ENCODE results near the gene RPS17.

Gene RPS17

DNA sequence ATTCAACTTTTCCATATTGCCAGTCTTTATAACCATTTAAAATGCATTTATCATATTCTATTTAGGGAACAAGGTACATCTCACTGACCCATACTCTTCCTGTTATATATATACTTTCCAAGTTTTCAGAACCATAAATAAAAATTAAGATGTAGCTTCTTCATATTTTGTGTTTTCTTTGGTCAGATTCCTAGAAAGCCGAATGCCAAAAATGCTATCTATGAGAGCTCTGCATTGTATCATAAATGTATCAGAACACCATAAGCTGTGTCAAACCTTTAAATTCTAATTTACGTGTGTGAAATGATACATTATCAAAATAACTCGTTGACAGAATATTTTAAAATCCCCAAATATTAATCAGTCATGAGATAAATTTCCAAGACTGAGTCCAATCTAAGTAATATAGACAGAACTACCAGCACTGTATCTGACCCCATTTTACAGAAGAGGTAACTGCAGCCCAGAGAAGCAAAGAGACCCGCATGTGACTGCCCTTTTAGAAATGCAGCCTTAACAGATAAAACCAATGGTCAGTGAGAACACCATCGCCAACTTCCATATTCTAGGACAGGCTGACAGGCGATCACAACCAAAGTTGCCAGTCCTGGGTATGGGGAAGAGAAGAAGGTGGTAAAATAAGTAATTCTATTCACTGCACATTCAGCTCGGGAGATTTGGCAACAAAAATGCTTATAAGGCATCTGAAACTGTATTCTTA, 16.2 kb upstream of the RPS17 start:
- Mint-ChIP-seq H3K27me3 (ENCODE audit: low read depth) (peaks cover 28% of the 10 kb centered on the region), H3K4me3 (no peak overlapping the region), H3K4me1 (ENCODE audit: low read depth) (no peaks in the 10 kb centered on the region), H3K27ac (no peak overlapping the region), H3K9me3 (no peaks in the 10 kb centered on the region), H3K36me3 (ENCODE audit: low read depth) (no peaks in the 10 kb centered on the region)
- no peak for DNase-seq (ENCODE audit: low spot score)

DNA sequence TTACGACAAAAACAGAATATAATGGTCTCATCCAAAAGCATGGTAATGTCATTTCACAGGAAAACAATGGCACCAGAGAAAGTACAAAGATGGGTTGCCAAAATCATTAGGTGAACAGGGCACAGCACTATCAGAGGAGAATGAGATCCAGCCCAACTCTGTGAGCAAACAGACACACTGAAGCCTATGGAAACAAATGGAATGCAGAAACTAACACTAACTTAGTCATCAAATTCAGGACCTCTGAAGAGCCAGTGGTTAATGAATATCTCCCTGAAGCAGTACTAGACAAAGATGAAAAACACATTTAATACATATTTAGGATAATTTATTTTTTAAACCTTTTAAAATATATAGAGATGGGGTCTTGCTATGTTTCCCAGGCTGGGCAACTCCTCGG, 14.6 kb upstream of the RPS17 start:
- H3K4me1 Mint-ChIP-seq (ENCODE audit: low read depth) = no peaks in the 10 kb centered on the region
- H3K36me3 Mint-ChIP-seq (ENCODE audit: low read depth) = no peaks in the 10 kb centered on the region
- DNase-seq (ENCODE audit: low spot score) = no peak
- no peaks in the 10 kb centered on the region for H3K9me3 Mint-ChIP-seq
- H3K4me3 Mint-ChIP-seq = no peak overlapping the region
- H3K27me3 Mint-ChIP-seq (ENCODE audit: low read depth) = peaks cover 23% of the 10 kb centered on the region
- H3K27ac Mint-ChIP-seq = no peak overlapping the region

DNA sequence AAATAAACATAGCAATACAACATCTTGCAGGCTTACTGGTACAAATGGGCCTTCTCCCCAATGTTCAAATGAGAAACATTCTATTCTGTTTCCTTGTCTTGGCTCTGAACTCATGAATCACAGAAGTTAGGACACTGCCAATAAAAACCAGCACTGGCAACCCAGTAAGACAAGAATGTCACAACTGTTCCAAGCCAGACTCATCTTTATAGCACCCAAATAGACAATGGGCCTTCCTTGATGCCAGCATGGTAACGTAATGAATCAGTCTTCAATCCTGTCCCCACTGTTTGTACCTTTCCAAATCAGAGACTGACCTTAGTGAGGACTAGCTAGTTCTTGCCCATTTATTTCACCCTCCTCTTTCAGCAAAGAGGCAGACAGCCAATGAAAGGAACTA, 14.1 kb upstream of the RPS17 start:
- H3K27me3 Mint-ChIP-seq (ENCODE audit: low read depth) = peaks cover 23% of the 10 kb centered on the region
- DNase-seq (ENCODE audit: low spot score) = no peak
- no peaks in the 10 kb centered on the region for H3K9me3 Mint-ChIP-seq
- no peaks in the 10 kb centered on the region for H3K36me3 Mint-ChIP-seq (ENCODE audit: low read depth)
- no peak overlapping the region for H3K27ac Mint-ChIP-seq
- H3K4me1 Mint-ChIP-seq (ENCODE audit: low read depth) = no peaks in the 10 kb centered on the region
- H3K4me3 Mint-ChIP-seq = no peak overlapping the region

DNA sequence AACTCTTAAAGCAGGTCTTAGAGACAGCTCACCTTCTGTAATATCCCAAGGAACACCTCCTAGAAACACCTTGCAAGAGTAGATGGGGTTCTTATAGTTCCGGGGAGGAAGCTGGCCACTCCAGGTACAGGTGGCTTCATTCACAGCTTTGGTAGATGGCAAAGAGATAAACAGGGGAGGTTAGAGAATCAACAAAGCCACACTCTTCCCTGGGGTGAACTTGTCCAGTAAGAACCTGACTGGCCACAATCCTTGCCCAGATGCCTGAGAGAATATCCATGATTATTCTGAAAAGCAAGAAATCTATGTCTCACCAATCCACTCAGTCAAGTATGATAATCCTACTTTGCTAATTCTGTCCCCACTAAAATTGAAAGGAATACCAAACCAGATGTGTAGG, 13.6 kb upstream of the RPS17 start:
- Mint-ChIP-seq H3K4me3 (no peak overlapping the region), H3K36me3 (ENCODE audit: low read depth) (no peaks in the 10 kb centered on the region), H3K27ac (no peak overlapping the region), H3K27me3 (ENCODE audit: low read depth) (peaks cover 23% of the 10 kb centered on the region), H3K9me3 (no peaks in the 10 kb centered on the region), H3K4me1 (ENCODE audit: low read depth) (no peaks in the 10 kb centered on the region)
- DNase-seq (ENCODE audit: low spot score) = no peak

DNA sequence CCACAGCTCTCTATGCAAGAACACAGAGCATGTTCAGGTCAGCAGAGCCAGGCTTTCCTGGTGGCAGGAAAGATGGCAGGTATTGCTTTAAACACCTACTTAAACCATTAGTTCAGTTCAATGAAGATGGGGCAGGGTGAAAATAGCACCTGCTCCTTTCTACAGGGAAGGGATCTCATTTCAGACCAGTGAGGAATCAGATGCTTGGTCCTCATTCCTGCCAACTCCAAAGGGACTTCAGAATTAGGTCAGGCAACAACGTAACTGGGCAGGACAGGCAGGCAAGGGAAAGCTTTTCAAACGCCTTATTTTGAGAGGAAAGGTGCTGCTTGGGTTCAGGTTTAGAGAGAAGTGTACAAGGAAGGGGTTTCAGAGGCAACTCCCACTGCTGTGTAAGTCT, 12.6 kb upstream of the RPS17 start:
- no peaks in the 10 kb centered on the region for H3K9me3 Mint-ChIP-seq
- H3K27me3 Mint-ChIP-seq (ENCODE audit: low read depth) = peaks cover 19% of the 10 kb centered on the region
- no peak overlapping the region for H3K27ac Mint-ChIP-seq
- no peaks in the 10 kb centered on the region for H3K4me1 Mint-ChIP-seq (ENCODE audit: low read depth)
- DNase-seq (ENCODE audit: low spot score) = no peak
- no peaks in the 10 kb centered on the region for H3K36me3 Mint-ChIP-seq (ENCODE audit: low read depth)
- no peak overlapping the region for H3K4me3 Mint-ChIP-seq

DNA sequence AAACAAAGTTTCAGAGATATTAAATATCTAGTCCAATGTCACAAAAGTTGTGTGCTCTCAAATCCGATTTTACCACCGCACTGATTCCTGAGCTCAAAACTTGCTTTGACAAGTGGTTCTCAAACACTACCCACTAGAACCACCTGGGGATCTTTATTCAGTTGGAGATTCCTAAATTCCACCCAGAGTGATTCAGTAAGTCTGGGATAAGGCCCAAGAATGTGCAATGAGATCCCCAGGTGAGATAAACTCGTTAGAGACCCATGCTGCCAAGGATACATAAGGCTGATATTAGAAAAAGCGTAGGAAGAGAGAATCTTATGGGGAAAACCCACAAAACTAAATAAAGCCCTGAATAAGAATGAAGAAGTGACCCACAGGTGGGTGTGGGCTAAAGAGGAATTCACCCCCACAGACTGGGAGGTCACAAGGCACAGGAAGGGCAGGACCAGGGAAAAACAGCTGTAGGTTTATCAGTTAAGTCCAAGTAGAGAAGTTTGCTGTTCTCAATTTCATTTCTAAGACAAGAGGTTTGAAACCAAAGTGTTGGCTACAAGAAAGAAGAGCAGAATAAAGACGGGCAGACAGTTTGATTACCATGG, 11.5 kb upstream of the RPS17 start:
- DNase-seq (ENCODE audit: low spot score) = no peak
- Mint-ChIP-seq H3K9me3 (no peaks in the 10 kb centered on the region), H3K4me1 (ENCODE audit: low read depth) (no peaks in the 10 kb centered on the region), H3K4me3 (no peak overlapping the region), H3K27me3 (ENCODE audit: low read depth) (peaks cover 14% of the 10 kb centered on the region), H3K36me3 (ENCODE audit: low read depth) (no peaks in the 10 kb centered on the region), H3K27ac (no peak overlapping the region)

DNA sequence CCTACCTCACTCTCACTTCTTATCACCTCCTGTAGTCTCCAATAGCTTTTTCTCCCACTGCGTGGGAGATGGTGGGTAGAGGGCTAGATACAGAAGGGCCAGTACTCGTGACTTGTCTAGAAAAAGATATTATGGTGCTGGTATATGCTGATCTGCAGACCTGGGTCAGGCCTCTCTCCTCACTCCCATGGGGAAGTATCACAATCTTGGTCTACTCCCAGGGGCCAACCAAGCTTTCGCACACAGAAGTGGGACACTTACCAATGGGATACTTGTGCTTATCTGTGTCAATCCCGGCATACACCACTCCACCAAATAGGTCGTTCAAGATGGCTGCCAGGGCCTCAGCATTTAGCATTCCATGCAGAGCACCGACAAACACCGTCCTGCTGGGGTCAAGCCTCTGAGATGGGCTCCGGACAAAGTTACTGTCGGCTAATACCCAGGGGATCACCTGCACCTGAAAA, 9.0 kb upstream of the RPS17 start:
- H3K27me3 Mint-ChIP-seq (ENCODE audit: low read depth) = peaks cover 14% of the 10 kb centered on the region
- no peaks in the 10 kb centered on the region for H3K36me3 Mint-ChIP-seq (ENCODE audit: low read depth)
- H3K4me1 Mint-ChIP-seq (ENCODE audit: low read depth) = no peaks in the 10 kb centered on the region
- H3K9me3 Mint-ChIP-seq = no peaks in the 10 kb centered on the region
- no peak overlapping the region for H3K4me3 Mint-ChIP-seq
- H3K27ac Mint-ChIP-seq = no peak overlapping the region
- no peak for DNase-seq (ENCODE audit: low spot score)

DNA sequence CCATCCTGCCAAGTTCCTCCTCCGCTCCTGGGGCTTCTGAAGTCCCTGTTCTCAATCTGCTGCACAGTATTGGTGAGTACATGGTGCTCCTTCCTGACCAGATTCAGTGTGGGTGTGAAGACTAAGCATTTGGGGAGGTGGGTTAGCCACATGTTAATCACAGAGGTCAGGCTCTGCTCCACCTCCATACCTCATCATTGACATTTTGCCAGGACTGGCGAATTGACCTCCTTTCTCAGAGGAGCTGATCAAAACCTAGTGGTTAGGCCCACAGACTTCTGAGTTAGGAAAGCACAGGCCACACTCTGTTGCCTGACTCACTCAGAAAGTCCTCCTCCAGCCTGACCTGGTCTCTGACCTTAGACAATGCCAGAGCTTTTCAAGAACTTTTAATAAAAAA, 8.4 kb upstream of the RPS17 start:
- Mint-ChIP-seq H3K9me3 (no peaks in the 10 kb centered on the region), H3K4me1 (ENCODE audit: low read depth) (no peaks in the 10 kb centered on the region), H3K27me3 (ENCODE audit: low read depth) (peaks cover 13% of the 10 kb centered on the region), H3K36me3 (ENCODE audit: low read depth) (no peaks in the 10 kb centered on the region), H3K4me3 (no peak overlapping the region), H3K27ac (no peak overlapping the region)
- DNase-seq (ENCODE audit: low spot score) = peak; percentile 63

DNA sequence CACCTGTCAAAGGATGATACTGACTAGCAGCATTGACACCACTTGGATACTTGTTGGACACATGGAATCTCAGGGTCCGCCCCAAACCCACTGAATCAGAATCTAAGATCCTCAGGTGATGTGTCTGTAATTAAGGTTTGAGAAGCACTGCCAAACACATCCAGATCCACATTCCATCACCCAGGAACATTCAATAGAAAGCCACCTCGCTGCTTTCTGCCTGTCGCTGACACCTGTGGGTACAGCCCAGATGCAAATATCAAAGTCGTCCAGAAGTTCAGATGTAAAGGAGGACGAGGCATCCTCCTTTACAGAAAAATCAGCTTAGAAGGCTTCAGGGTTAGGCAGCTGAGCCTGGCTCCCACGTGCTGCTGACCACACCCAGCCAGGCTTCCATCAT, 5.2 kb upstream of the RPS17 start:
- Mint-ChIP-seq H3K27me3 (ENCODE audit: low read depth) (peaks cover 2% of the 10 kb centered on the region), H3K4me3 (no peak overlapping the region), H3K9me3 (no peaks in the 10 kb centered on the region), H3K27ac (no peak overlapping the region), H3K4me1 (ENCODE audit: low read depth) (peaks cover 11% of the 10 kb centered on the region), H3K36me3 (ENCODE audit: low read depth) (no peaks in the 10 kb centered on the region)
- no peak for DNase-seq (ENCODE audit: low spot score)

DNA sequence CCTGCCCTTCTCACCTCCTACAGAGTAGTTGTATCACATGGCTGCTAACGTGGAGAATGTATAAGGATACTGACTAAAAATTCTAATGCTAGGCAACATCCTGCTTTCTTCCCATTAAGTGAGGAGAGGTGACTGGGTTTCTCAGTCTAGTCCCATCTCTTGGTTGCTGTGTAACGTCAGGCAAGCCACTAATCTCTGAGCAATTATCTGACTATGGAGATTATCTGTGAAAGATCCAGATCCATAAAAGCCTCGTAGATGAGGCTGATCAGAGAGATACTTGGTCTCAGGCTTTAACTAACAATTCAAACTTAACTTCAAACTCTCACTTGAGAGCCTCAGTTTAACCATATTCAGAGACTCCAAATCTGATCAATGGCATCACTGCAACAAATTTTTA, 4.7 kb upstream of the RPS17 start:
- H3K4me3 Mint-ChIP-seq = no peak overlapping the region

DNA sequence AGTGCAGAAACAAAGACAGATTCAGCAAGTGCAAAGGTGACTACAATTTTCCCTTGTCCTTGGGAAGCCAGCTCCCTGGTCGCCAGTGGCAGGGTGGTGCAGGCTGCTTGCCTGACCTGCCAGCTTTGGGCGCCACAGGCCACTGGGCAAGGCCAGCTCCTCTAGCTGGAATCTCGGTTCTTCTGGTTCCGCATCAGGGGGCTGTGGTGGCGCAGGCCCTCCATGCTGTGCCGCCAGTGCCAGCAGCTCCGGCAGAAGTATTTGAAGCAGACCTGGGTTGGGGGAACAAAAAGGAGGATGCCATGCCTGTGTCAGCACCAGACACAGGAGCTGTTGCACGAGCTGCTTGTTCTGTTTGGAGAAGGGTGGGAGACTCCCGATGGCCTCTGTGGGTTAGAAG, 4.2 kb upstream of the RPS17 start:
- H3K4me3 Mint-ChIP-seq = no peak overlapping the region
- peaks cover 5% of the 10 kb centered on the region for H3K36me3 Mint-ChIP-seq (ENCODE audit: low read depth)
- H3K27ac Mint-ChIP-seq = no peak overlapping the region
- H3K27me3 Mint-ChIP-seq (ENCODE audit: low read depth) = peaks cover 2% of the 10 kb centered on the region
- no peak for DNase-seq (ENCODE audit: low spot score)
- H3K4me1 Mint-ChIP-seq (ENCODE audit: low read depth) = peaks cover 11% of the 10 kb centered on the region
- H3K9me3 Mint-ChIP-seq = no peaks in the 10 kb centered on the region

More for the DNA sequence above, 4.7 kb upstream of the RPS17 start:
- H3K27ac Mint-ChIP-seq = no peak overlapping the region
- no peaks in the 10 kb centered on the region for H3K9me3 Mint-ChIP-seq
- no peak for DNase-seq (ENCODE audit: low spot score)
- peaks cover 2% of the 10 kb centered on the region for H3K27me3 Mint-ChIP-seq (ENCODE audit: low read depth)
- no peaks in the 10 kb centered on the region for H3K36me3 Mint-ChIP-seq (ENCODE audit: low read depth)
- peaks cover 11% of the 10 kb centered on the region for H3K4me1 Mint-ChIP-seq (ENCODE audit: low read depth)

DNA sequence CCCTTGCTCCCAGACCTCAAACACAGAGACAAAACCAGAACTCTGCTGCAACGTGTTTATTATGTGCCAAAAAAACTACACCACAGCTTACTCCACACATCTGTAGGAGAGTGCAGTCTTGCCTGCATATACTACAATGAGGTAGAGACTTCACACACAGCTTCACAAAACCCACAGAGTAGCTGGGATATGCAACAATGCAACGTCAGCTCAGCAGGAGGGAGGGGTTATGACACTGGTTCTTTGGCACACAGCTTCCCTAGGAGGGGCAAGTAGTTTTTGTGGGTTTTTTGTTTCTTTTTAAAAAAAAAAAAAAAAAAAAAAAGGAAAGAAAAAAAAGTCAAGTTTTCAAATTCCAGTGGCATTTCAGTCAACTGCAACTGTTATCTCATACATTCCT, 2.9 kb upstream of the RPS17 start:
- peaks cover 17% of the 10 kb centered on the region for H3K4me1 Mint-ChIP-seq (ENCODE audit: low read depth)
- H3K36me3 Mint-ChIP-seq (ENCODE audit: low read depth) = peaks cover 18% of the 10 kb centered on the region
- peak overlapping the region; percentile 67 for H3K27ac Mint-ChIP-seq
- DNase-seq (ENCODE audit: low spot score) = no peak
- no peak overlapping the region for H3K4me3 Mint-ChIP-seq
- H3K9me3 Mint-ChIP-seq = no peaks in the 10 kb centered on the region
- H3K27me3 Mint-ChIP-seq (ENCODE audit: low read depth) = peaks cover 2% of the 10 kb centered on the region

DNA sequence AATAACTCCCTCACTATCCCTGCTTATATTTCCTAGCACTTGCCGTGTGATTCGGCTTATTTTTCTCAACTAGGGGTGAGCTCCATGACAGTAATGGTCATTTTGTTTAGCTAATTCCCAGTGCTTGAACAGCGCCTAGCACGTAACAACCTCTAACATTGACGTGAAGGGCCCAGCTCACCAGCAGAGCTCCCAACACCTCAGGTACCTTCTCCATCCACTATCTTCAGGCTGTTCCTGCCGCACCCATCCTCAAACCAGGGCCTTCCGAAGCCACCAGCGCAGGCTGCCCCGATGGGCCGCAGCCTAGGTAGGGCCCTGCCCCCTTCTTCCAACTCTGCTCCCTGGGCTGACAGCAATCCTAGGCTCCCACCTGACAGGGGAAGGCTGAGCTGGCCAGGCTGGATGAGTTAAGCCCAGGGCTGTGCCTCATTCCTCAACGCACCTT, 751 bp upstream of the RPS17 start:
- peaks cover 27% of the 10 kb centered on the region for H3K4me1 Mint-ChIP-seq (ENCODE audit: low read depth)

DNA sequence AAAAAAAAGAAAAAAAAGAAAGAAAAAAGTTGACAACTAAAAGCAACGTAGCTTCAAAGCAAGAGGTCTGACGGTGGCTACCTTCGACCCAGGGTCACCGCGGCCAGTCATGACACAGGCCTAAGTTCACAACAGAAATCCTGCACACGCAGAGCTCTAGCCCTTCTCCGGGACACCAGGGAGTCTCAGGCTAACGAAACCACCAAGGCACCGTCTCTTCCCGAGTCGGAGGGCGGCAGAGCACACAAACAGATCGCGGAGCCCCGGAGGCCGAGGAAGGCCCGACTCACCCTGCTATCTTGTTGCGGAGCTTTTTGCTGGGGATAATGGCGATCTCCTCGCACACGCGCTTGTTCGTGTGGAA, 584 bp downstream of the RPS17 start:
- Mint-ChIP-seq H3K27me3 (ENCODE audit: low read depth) (no peaks in the 10 kb centered on the region), H3K4me1 (ENCODE audit: low read depth) (peaks cover 27% of the 10 kb centered on the region), H3K36me3 (ENCODE audit: low read depth) (peaks cover 45% of the 10 kb centered on the region), H3K4me3 (peak overlapping the region; percentile 97), H3K9me3 (no peaks in the 10 kb centered on the region), H3K27ac (peak overlapping the region; percentile 91)
- no peak for DNase-seq (ENCODE audit: low spot score)

More for the DNA sequence above, 751 bp upstream of the RPS17 start:
- H3K9me3 Mint-ChIP-seq = no peaks in the 10 kb centered on the region
- peak overlapping the region; percentile 97 for H3K4me3 Mint-ChIP-seq
- DNase-seq (ENCODE audit: low spot score) = no peak
- peaks cover 2% of the 10 kb centered on the region for H3K27me3 Mint-ChIP-seq (ENCODE audit: low read depth)
- H3K27ac Mint-ChIP-seq = peak overlapping the region; percentile 96
- H3K36me3 Mint-ChIP-seq (ENCODE audit: low read depth) = peaks cover 36% of the 10 kb centered on the region

Data from T-helper 2 cell treated with Interferon-gamma antibody and Interleukin-4, amounts not matched to agents 5 μg/mL and 100 μg/mL, for 36 hours (primary cell).